ENCODE measurements around the gene METAP1. TPM values are rescaled to one million over a fixed set of nuclear protein-coding genes. Genes with fewer than 3 reads are reported as not detected.

METAP1 gene
- total RNA-seq, 1 experiment from 2014 or later, result 112 TPM

DNA sequence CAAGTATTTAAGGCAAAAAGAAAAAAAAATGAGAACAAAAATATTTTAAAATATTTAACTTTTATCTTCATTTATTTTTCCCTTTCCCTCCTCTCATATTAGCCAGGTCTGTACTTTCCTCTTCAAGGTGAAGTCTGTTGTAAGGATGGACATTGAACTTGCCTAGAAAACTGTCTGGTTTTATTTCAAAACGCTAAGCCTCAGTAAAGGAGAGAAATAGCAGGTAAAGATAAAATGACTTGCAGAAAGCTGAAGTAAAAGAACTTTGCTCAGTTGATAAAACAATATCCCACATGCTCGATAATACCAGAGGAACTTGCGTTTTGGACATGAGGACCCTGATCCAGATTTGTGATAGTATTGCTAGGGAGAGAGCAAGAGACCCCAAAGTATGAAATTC lies 28.6 kb upstream of the METAP1 start:
- ATAC-seq, result no peak
- no peak overlapping the region for H3K4me3 ChIP-seq (replicated peaks in 1 of 2; ENCODE audit: low read depth in 1 of 2, low read length in 2 of 2)
- H3K9ac ChIP-seq (ENCODE audit: low read length), result no peak overlapping the region
- no peaks in the 10 kb centered on the region for H4K20me1 ChIP-seq (ENCODE audit: insufficient read depth)
- no peaks in the 10 kb centered on the region for H3K9me2 ChIP-seq (ENCODE audit: insufficient read depth)
- BruUV-seq (replicated peaks), result no TSS peak
- no peak overlapping the region for H3K4me2 ChIP-seq (ENCODE audit: low read length)
- H3K79me2 ChIP-seq (ENCODE audit: insufficient read depth, low read length), result no peaks in the 10 kb centered on the region
- CTCF ChIA-PET, result no interaction called here
- no peak overlapping the region for H3K27ac ChIP-seq (ENCODE audit: low read depth, low read length)
- H2AFZ ChIP-seq (ENCODE audit: low read depth, low read length, poor library complexity, severe bottlenecking), result no peak overlapping the region
- no peaks in the 10 kb centered on the region for H3K9me3 ChIP-seq (ENCODE audit: control insufficient read depth in 1 of 2, insufficient read depth in 1 of 2, low read depth in 1 of 2, low read length in 2 of 2)
- RAD21 ChIA-PET (ENCODE audit: low non-redundant PET in 1 of 2, low total read pairs in 2 of 2, uncharacterized antibody in 2 of 2, unreplicated experiment in 2 of 2), result no interaction called here
- H3K27me3 ChIP-seq (ENCODE audit: insufficient read depth, low read length), result no peaks in the 10 kb centered on the region
- intact Hi-C loops (cut with micrococcal nuclease), result no loop called here
- POLR2A ChIA-PET, result interaction anchor here (1.3 kb wide), 1 partner anchor 28 kb away, joined by 3 read pairs; the partner anchor contains the start of gene METAP1
- TF ChIP-seq, protein P1, sequence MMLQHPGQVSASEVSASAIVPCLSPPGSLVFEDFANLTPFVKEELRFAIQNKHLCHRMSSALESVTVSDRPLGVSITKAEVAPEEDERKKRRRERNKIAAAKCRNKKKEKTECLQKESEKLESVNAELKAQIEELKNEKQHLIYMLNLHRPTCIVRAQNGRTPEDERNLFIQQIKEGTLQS (IDR thresholded peaks at IDR 0.05), result no peak
- TF ChIP-seq, protein P2, sequence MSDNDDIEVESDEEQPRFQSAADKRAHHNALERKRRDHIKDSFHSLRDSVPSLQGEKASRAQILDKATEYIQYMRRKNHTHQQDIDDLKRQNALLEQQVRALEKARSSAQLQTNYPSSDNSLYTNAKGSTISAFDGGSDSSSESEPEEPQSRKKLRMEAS (IDR thresholded peaks at IDR 0.05), result no peak
- TF ChIP-seq FOSL1 (IDR thresholded peaks at IDR 0.05; ENCODE audit: low read depth) (no peak), POLR2A (IDR thresholded peaks at IDR 0.05; ENCODE audit: borderline replicate concordance, extremely low read depth, insufficient read depth, insufficient read length) (no peak), EGR1 (IDR thresholded peaks at IDR 0.05; ENCODE audit: low read depth) (no peak), SRF (IDR thresholded peaks at IDR 0.05; ENCODE audit: low read depth) (no peak), SIN3A (IDR thresholded peaks at IDR 0.05; ENCODE audit: low read depth) (no peak), ELF1 (IDR thresholded peaks at IDR 0.05; ENCODE audit: borderline replicate concordance, low read depth) (no peak), EZH2phosphoT487 (IDR thresholded peaks at IDR 0.05; ENCODE audit: borderline replicate concordance) (no peak)
- TF ChIP-seq, protein P3, sequence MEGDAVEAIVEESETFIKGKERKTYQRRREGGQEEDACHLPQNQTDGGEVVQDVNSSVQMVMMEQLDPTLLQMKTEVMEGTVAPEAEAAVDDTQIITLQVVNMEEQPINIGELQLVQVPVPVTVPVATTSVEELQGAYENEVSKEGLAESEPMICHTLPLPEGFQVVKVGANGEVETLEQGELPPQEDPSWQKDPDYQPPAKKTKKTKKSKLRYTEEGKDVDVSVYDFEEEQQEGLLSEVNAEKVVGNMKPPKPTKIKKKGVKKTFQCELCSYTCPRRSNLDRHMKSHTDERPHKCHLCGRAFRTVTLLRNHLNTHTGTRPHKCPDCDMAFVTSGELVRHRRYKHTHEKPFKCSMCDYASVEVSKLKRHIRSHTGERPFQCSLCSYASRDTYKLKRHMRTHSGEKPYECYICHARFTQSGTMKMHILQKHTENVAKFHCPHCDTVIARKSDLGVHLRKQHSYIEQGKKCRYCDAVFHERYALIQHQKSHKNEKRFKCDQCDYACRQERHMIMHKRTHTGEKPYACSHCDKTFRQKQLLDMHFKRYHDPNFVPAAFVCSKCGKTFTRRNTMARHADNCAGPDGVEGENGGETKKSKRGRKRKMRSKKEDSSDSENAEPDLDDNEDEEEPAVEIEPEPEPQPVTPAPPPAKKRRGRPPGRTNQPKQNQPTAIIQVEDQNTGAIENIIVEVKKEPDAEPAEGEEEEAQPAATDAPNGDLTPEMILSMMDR (IDR thresholded peaks at IDR 0.05 in 2 of 3, conservative IDR thresholded peaks at IDR 0.05 in 1 of 3; ENCODE audit: borderline replicate concordance in 1 of 3, insufficient read depth in 1 of 3, low read depth in 2 of 3, low read length in 2 of 3), result no peak
- TF ChIP-seq, protein P4, sequence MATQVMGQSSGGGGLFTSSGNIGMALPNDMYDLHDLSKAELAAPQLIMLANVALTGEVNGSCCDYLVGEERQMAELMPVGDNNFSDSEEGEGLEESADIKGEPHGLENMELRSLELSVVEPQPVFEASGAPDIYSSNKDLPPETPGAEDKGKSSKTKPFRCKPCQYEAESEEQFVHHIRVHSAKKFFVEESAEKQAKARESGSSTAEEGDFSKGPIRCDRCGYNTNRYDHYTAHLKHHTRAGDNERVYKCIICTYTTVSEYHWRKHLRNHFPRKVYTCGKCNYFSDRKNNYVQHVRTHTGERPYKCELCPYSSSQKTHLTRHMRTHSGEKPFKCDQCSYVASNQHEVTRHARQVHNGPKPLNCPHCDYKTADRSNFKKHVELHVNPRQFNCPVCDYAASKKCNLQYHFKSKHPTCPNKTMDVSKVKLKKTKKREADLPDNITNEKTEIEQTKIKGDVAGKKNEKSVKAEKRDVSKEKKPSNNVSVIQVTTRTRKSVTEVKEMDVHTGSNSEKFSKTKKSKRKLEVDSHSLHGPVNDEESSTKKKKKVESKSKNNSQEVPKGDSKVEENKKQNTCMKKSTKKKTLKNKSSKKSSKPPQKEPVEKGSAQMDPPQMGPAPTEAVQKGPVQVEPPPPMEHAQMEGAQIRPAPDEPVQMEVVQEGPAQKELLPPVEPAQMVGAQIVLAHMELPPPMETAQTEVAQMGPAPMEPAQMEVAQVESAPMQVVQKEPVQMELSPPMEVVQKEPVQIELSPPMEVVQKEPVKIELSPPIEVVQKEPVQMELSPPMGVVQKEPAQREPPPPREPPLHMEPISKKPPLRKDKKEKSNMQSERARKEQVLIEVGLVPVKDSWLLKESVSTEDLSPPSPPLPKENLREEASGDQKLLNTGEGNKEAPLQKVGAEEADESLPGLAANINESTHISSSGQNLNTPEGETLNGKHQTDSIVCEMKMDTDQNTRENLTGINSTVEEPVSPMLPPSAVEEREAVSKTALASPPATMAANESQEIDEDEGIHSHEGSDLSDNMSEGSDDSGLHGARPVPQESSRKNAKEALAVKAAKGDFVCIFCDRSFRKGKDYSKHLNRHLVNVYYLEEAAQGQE (IDR thresholded peaks at IDR 0.05; ENCODE audit: low read depth), result no peak
- H3K36me3 ChIP-seq (ENCODE audit: control insufficient read depth in 1 of 2, insufficient read depth in 2 of 2, low read length in 2 of 2), result no peaks in the 10 kb centered on the region
- DNase-seq (ENCODE audit: low read depth, low spot score), result no peak
- peaks cover 5 to 18% of the 10 kb centered on the region in 2 experiments for H3K4me1 ChIP-seq (ENCODE audit: control insufficient read depth in 1 of 2, insufficient read depth in 2 of 2, low read length in 2 of 2)
